HepG2 (cell line): ENCODE measurements around the gene KIF26B. TPM values are rescaled to one million over a fixed set of nuclear protein-coding genes. Genes with fewer than 3 reads are reported as not detected.

Experiments
- ATAC-seq: fragments of 200-7000 bp; cut with Tn5 transposase; 3 replicates; pipeline ENCODE4 v1.9.1; 2020; ENCODE audit warnings: mild to moderate bottlenecking, moderate library complexity
- BruUV-seq: library from RNA; stranded (reverse); fragments of 400-500 nt; replicated peaks from 2 replicates; lab custom pipeline; 2021; lab: Mats Ljungman, UMichigan
- CTCF ChIA-PET: fragments of 300-600 bp; formaldehyde crosslinking; extraction: SDS; loops from one replicate; lab custom pipeline; 2021; ENCODE audit warnings: low total read pairs, inconsistent platforms, low intra/inter-chr PET ratio; lab: Yijun Ruan, JAX
- POLR2A ChIA-PET: fragments of 350-600 bp; sonication (Branson Sonifier 250); formaldehyde crosslinking; loops from one replicate; lab custom pipeline; 2020; ENCODE audit warnings: antibody characterized with exemption, inconsistent platforms; lab: Yijun Ruan, JAX
- DNase-seq: peaks from one replicate; pipeline ENCODE4 v3.0.0-alpha.2; 2015; ENCODE audit warnings: low spot score
- FAIRE-seq: peaks from 3 replicates; lab custom pipeline; 2011; peaks lifted over from hg19 to GRCh38; lab: Jason Lieb, UNC
- H2AFZ ChIP-seq: one replicate; pipeline ENCODE4 v1.6.1; 2011; ENCODE audit warnings: low read length, inconsistent platforms
- H3K27ac ChIP-seq: fragments of 300-600 bp; 3 replicates; pipeline ENCODE4 v1.8.0; 2011; ENCODE audit warnings: mixed run types, mild to moderate bottlenecking, mixed read lengths, low read length, inconsistent platforms; ENCODE audit not compliant: insufficient read depth; ENCODE audit errors: extremely low read length
- H3K27me3 ChIP-seq, 2 experiments: fragments of 200-600 bp in 1 of 2; 2 replicates in 1 of 2; 3 replicates in 1 of 2; pipeline versions ENCODE4 v1.6.0 to v1.8.0; 2011; ENCODE audit warnings: low read length in 2 of 2, mild to moderate bottlenecking in 2 of 2, moderate library complexity in 2 of 2, inconsistent platforms in 1 of 2; ENCODE audit not compliant: insufficient read depth in 2 of 2, control insufficient read depth in 1 of 2
- H3K36me3 ChIP-seq, 2 experiments: fragments of 200-600 bp in 1 of 2; replicated peaks in 1 of 2; 2 replicates in 1 of 2; 3 replicates in 1 of 2; pipeline versions ENCODE4 v1.5.1 to v1.8.0; 2011; ENCODE audit warnings: low read length in 2 of 2, inconsistent platforms in 1 of 2; ENCODE audit not compliant: insufficient read depth in 2 of 2, control insufficient read depth in 1 of 2
- H3K4me1 ChIP-seq: 2 replicates; pipeline ENCODE4 v1.5.1; 2012; ENCODE audit warnings: low read length, inconsistent platforms; ENCODE audit not compliant: insufficient read depth
- H3K4me2 ChIP-seq: 2 replicates; pipeline ENCODE4 v1.6.0; 2011; ENCODE audit warnings: low read depth, low read length, inconsistent platforms
- H3K4me3 ChIP-seq, 3 experiments: fragments of 200-600 bp in 1 of 3; sonication (generic), shearing (Covaris generic) in 1 of 3; replicated peaks in 1 of 3; 2 replicates each; pipeline ENCODE4 v1.5.1; 2011 to 2016; ENCODE audit warnings: low read length in 3 of 3, inconsistent platforms in 2 of 3, low read depth in 2 of 3, mild to moderate bottlenecking in 2 of 3, control low read depth in 1 of 3, mixed read lengths in 1 of 3; ENCODE audit not compliant: insufficient read depth in 1 of 3
- H3K79me2 ChIP-seq: one replicate; pipeline ENCODE4 v1.6.1; 2011; ENCODE audit warnings: low read length, inconsistent platforms; ENCODE audit not compliant: insufficient read depth
- H3K9ac ChIP-seq: 2 replicates; pipeline ENCODE4 v1.6.0; 2011; ENCODE audit warnings: mild to moderate bottlenecking, low read depth, low read length, inconsistent platforms; ENCODE audit not compliant: insufficient read depth
- H3K9me3 ChIP-seq: 2 replicates; pipeline ENCODE4 v1.5.1; 2012; ENCODE audit warnings: mild to moderate bottlenecking, low read length
- H4K20me1 ChIP-seq: 2 replicates; pipeline ENCODE4 v1.6.0; 2011; ENCODE audit warnings: inconsistent platforms, mild to moderate bottlenecking, low read length, moderate library complexity; ENCODE audit not compliant: insufficient read depth
- MAFF ChIP-seq: IDR thresholded peaks from 2 replicates; pipeline ENCODE4 v1.6.1; 2011; ENCODE audit warnings: low read depth, low read length, improper control_type of control experiment
- RARG ChIP-seq: sonication (generic); formaldehyde crosslinking; IDR thresholded peaks from 2 replicates; pipeline ENCODE4 v1.4.0; 2020; ENCODE audit warnings: low read depth, mild to moderate bottlenecking, missing genetic modification reagents
- SNRNP70 ChIP-seq: fragments of 200-400 bp; formaldehyde crosslinking; IDR thresholded peaks from 2 replicates; pipeline ENCODE4 v1.6.1; 2017; ENCODE audit warnings: mild to moderate bottlenecking, low read depth, low read length, moderate library complexity
- TSC22D2 ChIP-seq: sonication (generic); formaldehyde crosslinking; IDR thresholded peaks from 2 replicates; pipeline ENCODE4 v1.5.1; 2020; ENCODE audit warnings: missing genetic modification reagents, mild to moderate bottlenecking, borderline replicate concordance
- YY1 ChIP-seq: IDR thresholded peaks from 2 replicates; pipeline ENCODE4 v1.6.1; 2011; ENCODE audit warnings: low read length, low read depth, moderate library complexity, mild to moderate bottlenecking; ENCODE audit not compliant: insufficient read depth, insufficient replicate concordance
- ZBTB4 ChIP-seq: sonication (generic); formaldehyde crosslinking; IDR thresholded peaks from 2 replicates; pipeline ENCODE4 v1.4.0; 2020; ENCODE audit warnings: missing genetic modification reagents, mild to moderate bottlenecking, borderline replicate concordance
- ZBTB43 ChIP-seq: sonication (generic); formaldehyde crosslinking; conservative IDR thresholded peaks from 2 replicates; pipeline ENCODE4 v1.4.0; 2020; ENCODE audit warnings: missing genetic modification reagents
- ZBTB46 ChIP-seq: sonication (generic); formaldehyde crosslinking; IDR thresholded peaks from 2 replicates; pipeline ENCODE4 v1.4.0; 2020; ENCODE audit warnings: mild to moderate bottlenecking, missing genetic modification reagents, borderline replicate concordance
- ZNF34 ChIP-seq: sonication (generic); formaldehyde crosslinking; IDR thresholded peaks from 2 replicates; pipeline ENCODE4 v1.4.0; 2020; ENCODE audit warnings: mild to moderate bottlenecking, missing genetic modification reagents, borderline replicate concordance
- ZNF629 ChIP-seq: sonication (generic); formaldehyde crosslinking; conservative IDR thresholded peaks from 2 replicates; pipeline ENCODE4 v1.5.0; 2020; ENCODE audit warnings: missing genetic modification reagents
- ZNF639 ChIP-seq: conservative IDR thresholded peaks from 2 replicates; pipeline ENCODE4 v1.6.1; 2018; ENCODE audit warnings: missing genetic modification reagents
- WGBS: methylation state at CpG from one replicate; pipeline ENCODE4 v1.1.6; 2017; ENCODE audit warnings: low lambda C conversion rate; 5-methylcytosine and 5-hydroxymethylcytosine counted together
- in situ Hi-C: cut with HindIII; loops from 2 replicates; pipeline ENCODE4 v1.10.0; 2017; ENCODE audit warnings: low pct_unique_long_range_greater_than_20kb; ENCODE audit not compliant: extremely low pct_ligation_motif_present
- intact Hi-C: fragments of 100-400 bp; cut with micrococcal nuclease; formaldehyde crosslinking; loops from one replicate; pipeline ENCODE4 v1.10.0; 2022; ENCODE audit not compliant: unreplicated experiment
- polyA plus RNA-seq, 8 experiments: library from polyadenylated mRNA; depleted of rRNA in 3 of 8; stranded (reverse) in 7 of 8; unstranded in 1 of 8; fragments of >200 nt; fragmentation: Illumina TruSeq in 4 of 8; extraction: Trizol in 4 of 8; gene quantifications; 2 replicates each; pipeline versions ENCODE4 v1.2.1 to v1.2.3, GENCODE V29; 2011 to 2016; ENCODE audit warnings: low read depth in 4 of 8, missing spikeins in 1 of 8, mixed read lengths in 1 of 8; ENCODE audit not compliant: insufficient read depth in 1 of 8
- total RNA-seq, 5 experiments: library from RNA; depleted of rRNA; stranded (reverse); fragments of >200 nt; fragmentation: Illumina TruSeq; extraction: Trizol; gene quantifications; 2 replicates each; pipeline ENCODE4 v1.2.3, GENCODE V29; 2016; ENCODE audit warnings: low read depth in 1 of 5

The KIF26B gene
- total and polyA plus RNA-seq, 2 of the 13 experiments (the other 11 are each of a cell fraction or from before 2014, with no cell fraction given), result 0.08 to 0.09 TPM

GRCh38 chr1:245348626-245349025 is 193.8 kb downstream of the KIF26B start:
- ChIA-PET POLR2A (no interaction called here), CTCF (no interaction called here)
- BruUV-seq, result no TSS peak
- no peak overlapping the region for H3K27ac ChIP-seq
- in situ Hi-C loops, result no loop called here
- no peak overlapping the region for H3K4me2 ChIP-seq
- TF ChIP-seq TSC22D2, result no peak
- no peak for TF ChIP-seq ZNF639
- no peak for TF ChIP-seq MAFF
- no peak for TF ChIP-seq ZBTB43 (CRISPR knock-in tag)
- TF ChIP-seq ZNF34, result no peak
- H3K9me3 ChIP-seq, result no peaks in the 10 kb centered on the region
- ATAC-seq, result no peak
- H3K4me1 ChIP-seq, result no peaks in the 10 kb centered on the region
- WGBS, result 70% methylated on average over 9 of the region's 9 CpGs
- no peaks in the 10 kb centered on the region for H3K79me2 ChIP-seq
- H2AFZ ChIP-seq, result no peak overlapping the region
- no peaks in the 10 kb centered on the region for H4K20me1 ChIP-seq
- no peak overlapping the region for H3K4me3 ChIP-seq
- no peak for FAIRE-seq
- no peaks in the 10 kb centered on the region for H3K36me3 ChIP-seq
- no peak for DNase-seq
- H3K27me3 ChIP-seq, result no peaks in the 10 kb centered on the region
- H3K9ac ChIP-seq, result no peak overlapping the region
- intact Hi-C loops, result no loop called here

GRCh38 chr1:245353411-245353810 is 198.6 kb downstream of the KIF26B start:
- in situ Hi-C loops (no loop called here), intact Hi-C loops (no loop called here)
- Histone ChIP-seq H3K9ac (no peak overlapping the region), H3K4me1 (no peaks in the 10 kb centered on the region), H3K4me3 (no peak overlapping the region), H2AFZ (no peak overlapping the region), H4K20me1 (no peaks in the 10 kb centered on the region), H3K4me2 (no peak overlapping the region), H3K9me3 (no peaks in the 10 kb centered on the region), H3K36me3 (no peaks in the 10 kb centered on the region), H3K27me3 (no peaks in the 10 kb centered on the region), H3K27ac (no peak overlapping the region), H3K79me2 (no peaks in the 10 kb centered on the region)
- 29% methylated on average over 5 of the region's 7 CpGs for WGBS
- no TSS peak for BruUV-seq
- DNase-seq (no peak), FAIRE-seq (no peak), ATAC-seq (no peak)
- POLR2A ChIA-PET, result no interaction called here
- CTCF ChIA-PET, result no interaction called here
- TF ChIP-seq ZNF629 (CRISPR knock-in tag), result no peak
- no peak for TF ChIP-seq YY1
- TF ChIP-seq RARG (CRISPR knock-in tag), result no peak
- TF ChIP-seq ZBTB46, result no peak
- TF ChIP-seq SNRNP70, result no peak
- no peak for TF ChIP-seq ZBTB4 (CRISPR knock-in tag)
